ENCODE measurements around the gene SETD4. TPM values are rescaled to one million over a fixed set of nuclear protein-coding genes. Genes with fewer than 3 reads are reported as not detected.

SETD4 gene
- total and polyA plus RNA-seq, 4 donors = 2.9 to 12.0 (median 6.8) TPM

DNA sequence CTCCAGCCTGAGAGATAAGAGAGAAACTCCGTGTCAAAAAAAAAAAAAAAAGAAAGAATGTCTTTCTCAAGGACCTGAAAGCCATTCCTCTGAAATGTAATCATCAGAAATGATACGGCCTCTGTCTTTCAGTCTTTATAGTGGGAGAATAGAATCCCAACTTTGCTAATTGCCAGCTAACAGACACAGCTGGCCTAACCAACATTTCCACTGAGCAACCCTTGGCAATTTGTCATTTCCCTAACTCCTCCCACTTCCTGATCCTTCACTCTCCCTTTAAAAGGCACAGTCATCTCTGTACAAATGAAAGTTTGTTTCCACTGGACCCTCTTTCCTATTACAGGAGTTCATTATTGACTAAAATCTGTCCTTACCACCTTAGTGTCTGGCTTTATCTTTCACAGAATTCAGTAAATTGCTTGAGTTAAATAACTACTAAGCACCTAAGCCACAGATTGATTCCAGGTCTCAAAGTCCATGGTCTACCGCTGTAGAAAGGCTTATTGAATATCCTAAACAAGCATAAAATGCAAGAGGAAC lies 5.2 kb upstream of the SETD4 start:
- WGBS = 31% methylated on average over 3 of the region's 3 CpGs
- TF ChIP-seq, protein P1, sequence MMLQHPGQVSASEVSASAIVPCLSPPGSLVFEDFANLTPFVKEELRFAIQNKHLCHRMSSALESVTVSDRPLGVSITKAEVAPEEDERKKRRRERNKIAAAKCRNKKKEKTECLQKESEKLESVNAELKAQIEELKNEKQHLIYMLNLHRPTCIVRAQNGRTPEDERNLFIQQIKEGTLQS (IDR thresholded peaks at IDR 0.05) = peak; percentile 46
- TF ChIP-seq, protein P2, sequence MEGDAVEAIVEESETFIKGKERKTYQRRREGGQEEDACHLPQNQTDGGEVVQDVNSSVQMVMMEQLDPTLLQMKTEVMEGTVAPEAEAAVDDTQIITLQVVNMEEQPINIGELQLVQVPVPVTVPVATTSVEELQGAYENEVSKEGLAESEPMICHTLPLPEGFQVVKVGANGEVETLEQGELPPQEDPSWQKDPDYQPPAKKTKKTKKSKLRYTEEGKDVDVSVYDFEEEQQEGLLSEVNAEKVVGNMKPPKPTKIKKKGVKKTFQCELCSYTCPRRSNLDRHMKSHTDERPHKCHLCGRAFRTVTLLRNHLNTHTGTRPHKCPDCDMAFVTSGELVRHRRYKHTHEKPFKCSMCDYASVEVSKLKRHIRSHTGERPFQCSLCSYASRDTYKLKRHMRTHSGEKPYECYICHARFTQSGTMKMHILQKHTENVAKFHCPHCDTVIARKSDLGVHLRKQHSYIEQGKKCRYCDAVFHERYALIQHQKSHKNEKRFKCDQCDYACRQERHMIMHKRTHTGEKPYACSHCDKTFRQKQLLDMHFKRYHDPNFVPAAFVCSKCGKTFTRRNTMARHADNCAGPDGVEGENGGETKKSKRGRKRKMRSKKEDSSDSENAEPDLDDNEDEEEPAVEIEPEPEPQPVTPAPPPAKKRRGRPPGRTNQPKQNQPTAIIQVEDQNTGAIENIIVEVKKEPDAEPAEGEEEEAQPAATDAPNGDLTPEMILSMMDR (IDR thresholded peaks at IDR 0.05; ENCODE audit: low read depth, low read length, missing input control) = no peak
- TF ChIP-seq RAD21 (IDR thresholded peaks at IDR 0.05) (peak in 1 of 2 donors; percentile 36), GABPA (IDR thresholded peaks at IDR 0.05 in 1 of 2, conservative IDR thresholded peaks at IDR 0.05 in 1 of 2) (peak in 1 of 2 donors; percentile 46), NR2F2 (IDR thresholded peaks at IDR 0.05) (no peak), HNF4A (conservative IDR thresholded peaks at IDR 0.05) (peak; percentile 87 to 95), HNF4G (IDR thresholded peaks at IDR 0.05) (peak; percentile 82), EGR1 (IDR thresholded peaks at IDR 0.05; ENCODE audit: low read depth in 2 of 2) (peak; percentile 22 to 33), SP1 (IDR thresholded peaks at IDR 0.05) (peak; percentile 97), YY1 (IDR thresholded peaks at IDR 0.05) (peak; percentile 46), RXRA (IDR thresholded peaks at IDR 0.05) (peak in 1 of 2 donors; percentile 42), FOXA1 (IDR thresholded peaks at IDR 0.05) (no peak), JUND (IDR thresholded peaks at IDR 0.05) (peak; percentile 49 to 62), TAF1 (conservative IDR thresholded peaks at IDR 0.05) (no peak), FOXA2 (IDR thresholded peaks at IDR 0.05) (no peak)
- TF ChIP-seq, protein P3, sequence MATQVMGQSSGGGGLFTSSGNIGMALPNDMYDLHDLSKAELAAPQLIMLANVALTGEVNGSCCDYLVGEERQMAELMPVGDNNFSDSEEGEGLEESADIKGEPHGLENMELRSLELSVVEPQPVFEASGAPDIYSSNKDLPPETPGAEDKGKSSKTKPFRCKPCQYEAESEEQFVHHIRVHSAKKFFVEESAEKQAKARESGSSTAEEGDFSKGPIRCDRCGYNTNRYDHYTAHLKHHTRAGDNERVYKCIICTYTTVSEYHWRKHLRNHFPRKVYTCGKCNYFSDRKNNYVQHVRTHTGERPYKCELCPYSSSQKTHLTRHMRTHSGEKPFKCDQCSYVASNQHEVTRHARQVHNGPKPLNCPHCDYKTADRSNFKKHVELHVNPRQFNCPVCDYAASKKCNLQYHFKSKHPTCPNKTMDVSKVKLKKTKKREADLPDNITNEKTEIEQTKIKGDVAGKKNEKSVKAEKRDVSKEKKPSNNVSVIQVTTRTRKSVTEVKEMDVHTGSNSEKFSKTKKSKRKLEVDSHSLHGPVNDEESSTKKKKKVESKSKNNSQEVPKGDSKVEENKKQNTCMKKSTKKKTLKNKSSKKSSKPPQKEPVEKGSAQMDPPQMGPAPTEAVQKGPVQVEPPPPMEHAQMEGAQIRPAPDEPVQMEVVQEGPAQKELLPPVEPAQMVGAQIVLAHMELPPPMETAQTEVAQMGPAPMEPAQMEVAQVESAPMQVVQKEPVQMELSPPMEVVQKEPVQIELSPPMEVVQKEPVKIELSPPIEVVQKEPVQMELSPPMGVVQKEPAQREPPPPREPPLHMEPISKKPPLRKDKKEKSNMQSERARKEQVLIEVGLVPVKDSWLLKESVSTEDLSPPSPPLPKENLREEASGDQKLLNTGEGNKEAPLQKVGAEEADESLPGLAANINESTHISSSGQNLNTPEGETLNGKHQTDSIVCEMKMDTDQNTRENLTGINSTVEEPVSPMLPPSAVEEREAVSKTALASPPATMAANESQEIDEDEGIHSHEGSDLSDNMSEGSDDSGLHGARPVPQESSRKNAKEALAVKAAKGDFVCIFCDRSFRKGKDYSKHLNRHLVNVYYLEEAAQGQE (IDR thresholded peaks at IDR 0.05) = peak; percentile 71
- TF ChIP-seq, protein P4, sequence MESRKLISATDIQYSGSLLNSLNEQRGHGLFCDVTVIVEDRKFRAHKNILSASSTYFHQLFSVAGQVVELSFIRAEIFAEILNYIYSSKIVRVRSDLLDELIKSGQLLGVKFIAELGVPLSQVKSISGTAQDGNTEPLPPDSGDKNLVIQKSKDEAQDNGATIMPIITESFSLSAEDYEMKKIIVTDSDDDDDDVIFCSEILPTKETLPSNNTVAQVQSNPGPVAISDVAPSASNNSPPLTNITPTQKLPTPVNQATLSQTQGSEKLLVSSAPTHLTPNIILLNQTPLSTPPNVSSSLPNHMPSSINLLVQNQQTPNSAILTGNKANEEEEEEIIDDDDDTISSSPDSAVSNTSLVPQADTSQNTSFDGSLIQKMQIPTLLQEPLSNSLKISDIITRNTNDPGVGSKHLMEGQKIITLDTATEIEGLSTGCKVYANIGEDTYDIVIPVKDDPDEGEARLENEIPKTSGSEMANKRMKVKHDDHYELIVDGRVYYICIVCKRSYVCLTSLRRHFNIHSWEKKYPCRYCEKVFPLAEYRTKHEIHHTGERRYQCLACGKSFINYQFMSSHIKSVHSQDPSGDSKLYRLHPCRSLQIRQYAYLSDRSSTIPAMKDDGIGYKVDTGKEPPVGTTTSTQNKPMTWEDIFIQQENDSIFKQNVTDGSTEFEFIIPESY (IDR thresholded peaks at IDR 0.05) = peak; percentile 62
- TF ChIP-seq, protein P5, sequence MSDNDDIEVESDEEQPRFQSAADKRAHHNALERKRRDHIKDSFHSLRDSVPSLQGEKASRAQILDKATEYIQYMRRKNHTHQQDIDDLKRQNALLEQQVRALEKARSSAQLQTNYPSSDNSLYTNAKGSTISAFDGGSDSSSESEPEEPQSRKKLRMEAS (IDR thresholded peaks at IDR 0.05) = peak; percentile 54
- peak overlapping the region; percentile 84 to 89 for H3K27ac ChIP-seq (ENCODE audit: low read depth in 1 of 2, low read length in 2 of 2)

More for the DNA sequence above, 5.2 kb upstream of the SETD4 start:
- H3K27me3 ChIP-seq (ENCODE audit: control insufficient read depth in 4 of 4, insufficient read depth in 4 of 4, low read length in 3 of 4) = no peaks in the 10 kb centered on the region
- peaks cover 3 to 36% (median 23%) of the 10 kb centered on the region in 4 donors for H3K4me1 ChIP-seq (ENCODE audit: control insufficient read depth in 4 of 4, insufficient read depth in 4 of 4, low read length in 3 of 4)
- H3K9me3 ChIP-seq (ENCODE audit: control insufficient read depth in 4 of 4, low read length in 3 of 4) = peaks cover 0 to 4% (median 0%) of the 10 kb centered on the region in 4 donors
- peak overlapping the region in 2 of 3 donors; percentile 12 to 26 for H3K4me3 ChIP-seq (ENCODE audit: low read depth in 1 of 3, low read length in 3 of 3)
- peak overlapping the region; percentile 53 to 61 for H3K9ac ChIP-seq (ENCODE audit: low read depth in 1 of 2, low read length in 2 of 2)
- DNase-seq (ENCODE audit: low spot score) = no peak
- H3K36me3 ChIP-seq (ENCODE audit: control insufficient read depth in 4 of 4, insufficient read depth in 3 of 4, low read depth in 1 of 4, low read length in 3 of 4) = no peaks in the 10 kb centered on the region

Measured in liver (tissue), 9 donors.